ENCODE results near the gene ZBTB26.

DNA sequence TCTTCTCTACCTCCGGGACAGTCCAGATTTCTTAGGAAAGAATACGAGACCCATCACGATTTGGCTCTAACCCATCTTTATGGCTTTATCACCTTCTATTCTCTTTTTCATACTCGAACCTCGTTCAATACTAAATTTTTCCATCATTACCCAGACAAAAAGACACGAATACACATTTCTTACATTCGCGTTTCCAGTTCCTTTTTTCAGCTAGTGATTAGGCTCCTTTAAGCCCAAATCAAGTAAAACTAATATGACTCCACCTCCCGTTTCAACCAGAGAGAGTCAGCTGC, 18.7 kb downstream of the ZBTB26 start:
- TF ChIP-seq MAZ (IDR thresholded peaks at IDR 0.05; ENCODE audit: borderline replicate concordance, low read depth, low read length), result no peak
- TF ChIP-seq, protein P1, sequence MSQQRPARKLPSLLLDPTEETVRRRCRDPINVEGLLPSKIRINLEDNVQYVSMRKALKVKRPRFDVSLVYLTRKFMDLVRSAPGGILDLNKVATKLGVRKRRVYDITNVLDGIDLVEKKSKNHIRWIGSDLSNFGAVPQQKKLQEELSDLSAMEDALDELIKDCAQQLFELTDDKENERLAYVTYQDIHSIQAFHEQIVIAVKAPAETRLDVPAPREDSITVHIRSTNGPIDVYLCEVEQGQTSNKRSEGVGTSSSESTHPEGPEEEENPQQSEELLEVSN (IDR thresholded peaks at IDR 0.05; ENCODE audit: borderline replicate concordance, low read depth), result no peak
- TF ChIP-seq POLR2A (IDR thresholded peaks at IDR 0.05; ENCODE audit: low read length), result no peak
- no peak for TF ChIP-seq RCOR1 (IDR thresholded peaks at IDR 0.05; ENCODE audit: low read depth, low read length)
- TF ChIP-seq, protein P2, sequence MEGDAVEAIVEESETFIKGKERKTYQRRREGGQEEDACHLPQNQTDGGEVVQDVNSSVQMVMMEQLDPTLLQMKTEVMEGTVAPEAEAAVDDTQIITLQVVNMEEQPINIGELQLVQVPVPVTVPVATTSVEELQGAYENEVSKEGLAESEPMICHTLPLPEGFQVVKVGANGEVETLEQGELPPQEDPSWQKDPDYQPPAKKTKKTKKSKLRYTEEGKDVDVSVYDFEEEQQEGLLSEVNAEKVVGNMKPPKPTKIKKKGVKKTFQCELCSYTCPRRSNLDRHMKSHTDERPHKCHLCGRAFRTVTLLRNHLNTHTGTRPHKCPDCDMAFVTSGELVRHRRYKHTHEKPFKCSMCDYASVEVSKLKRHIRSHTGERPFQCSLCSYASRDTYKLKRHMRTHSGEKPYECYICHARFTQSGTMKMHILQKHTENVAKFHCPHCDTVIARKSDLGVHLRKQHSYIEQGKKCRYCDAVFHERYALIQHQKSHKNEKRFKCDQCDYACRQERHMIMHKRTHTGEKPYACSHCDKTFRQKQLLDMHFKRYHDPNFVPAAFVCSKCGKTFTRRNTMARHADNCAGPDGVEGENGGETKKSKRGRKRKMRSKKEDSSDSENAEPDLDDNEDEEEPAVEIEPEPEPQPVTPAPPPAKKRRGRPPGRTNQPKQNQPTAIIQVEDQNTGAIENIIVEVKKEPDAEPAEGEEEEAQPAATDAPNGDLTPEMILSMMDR (IDR thresholded peaks at IDR 0.05), result no peak
- TF ChIP-seq EP300 (IDR thresholded peaks at IDR 0.05), result no peak
- no peak for TF ChIP-seq CHD2 (IDR thresholded peaks at IDR 0.05; ENCODE audit: low read length, partially characterized antibody)
- TF ChIP-seq, protein P3, sequence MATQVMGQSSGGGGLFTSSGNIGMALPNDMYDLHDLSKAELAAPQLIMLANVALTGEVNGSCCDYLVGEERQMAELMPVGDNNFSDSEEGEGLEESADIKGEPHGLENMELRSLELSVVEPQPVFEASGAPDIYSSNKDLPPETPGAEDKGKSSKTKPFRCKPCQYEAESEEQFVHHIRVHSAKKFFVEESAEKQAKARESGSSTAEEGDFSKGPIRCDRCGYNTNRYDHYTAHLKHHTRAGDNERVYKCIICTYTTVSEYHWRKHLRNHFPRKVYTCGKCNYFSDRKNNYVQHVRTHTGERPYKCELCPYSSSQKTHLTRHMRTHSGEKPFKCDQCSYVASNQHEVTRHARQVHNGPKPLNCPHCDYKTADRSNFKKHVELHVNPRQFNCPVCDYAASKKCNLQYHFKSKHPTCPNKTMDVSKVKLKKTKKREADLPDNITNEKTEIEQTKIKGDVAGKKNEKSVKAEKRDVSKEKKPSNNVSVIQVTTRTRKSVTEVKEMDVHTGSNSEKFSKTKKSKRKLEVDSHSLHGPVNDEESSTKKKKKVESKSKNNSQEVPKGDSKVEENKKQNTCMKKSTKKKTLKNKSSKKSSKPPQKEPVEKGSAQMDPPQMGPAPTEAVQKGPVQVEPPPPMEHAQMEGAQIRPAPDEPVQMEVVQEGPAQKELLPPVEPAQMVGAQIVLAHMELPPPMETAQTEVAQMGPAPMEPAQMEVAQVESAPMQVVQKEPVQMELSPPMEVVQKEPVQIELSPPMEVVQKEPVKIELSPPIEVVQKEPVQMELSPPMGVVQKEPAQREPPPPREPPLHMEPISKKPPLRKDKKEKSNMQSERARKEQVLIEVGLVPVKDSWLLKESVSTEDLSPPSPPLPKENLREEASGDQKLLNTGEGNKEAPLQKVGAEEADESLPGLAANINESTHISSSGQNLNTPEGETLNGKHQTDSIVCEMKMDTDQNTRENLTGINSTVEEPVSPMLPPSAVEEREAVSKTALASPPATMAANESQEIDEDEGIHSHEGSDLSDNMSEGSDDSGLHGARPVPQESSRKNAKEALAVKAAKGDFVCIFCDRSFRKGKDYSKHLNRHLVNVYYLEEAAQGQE (IDR thresholded peaks at IDR 0.05), result no peak
- no peak for TF ChIP-seq HOXA7 (CRISPR knock-in tag; IDR thresholded peaks at IDR 0.05)
- no peak for TF ChIP-seq RAD21 (conservative IDR thresholded peaks at IDR 0.05 in 1 of 2, IDR thresholded peaks at IDR 0.05 in 1 of 2)
- no peak for TF ChIP-seq NPAS2 (CRISPR knock-in tag; IDR thresholded peaks at IDR 0.05; ENCODE audit: borderline replicate concordance)

Measured in A549 (cell line).